Measurements from ENCODE around the gene SLAIN2. TPM values are rescaled to one million over a fixed set of nuclear protein-coding genes. Genes with fewer than 3 reads are reported as not detected.

SLAIN2 gene
- total RNA-seq, 1 experiment from 2014 or later = 35.8 TPM

DNA sequence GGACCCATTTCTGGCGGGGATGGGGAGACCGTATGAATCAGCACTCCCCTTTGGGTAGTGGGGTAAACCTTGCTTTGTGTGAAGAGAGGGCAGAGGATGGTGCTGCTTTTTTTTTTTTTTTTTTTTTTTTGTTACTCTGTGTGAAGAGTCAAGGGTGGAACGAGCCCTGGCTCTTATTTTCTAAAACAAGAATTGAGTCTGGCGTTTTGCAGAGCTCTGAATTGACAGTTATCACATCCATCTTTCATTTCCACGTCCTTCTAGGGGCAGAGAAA lies 1.2 kb downstream of the SLAIN2 start:
- H3K27me3 Mint-ChIP-seq (ENCODE audit: low read depth) = no peaks in the 10 kb centered on the region

GRCh38 chr4:48343035-48343434 lies 1.7 kb downstream of the SLAIN2 start:
- POLR2A ChIA-PET = interaction anchor here (0.7 kb wide), 1 partner anchor 278 kb away, joined by 9 read pairs; no protein-coding TSS in a partner anchor
- ATAC-seq = no peak
- peaks cover 58% of the 10 kb centered on the region for H3K4me1 Mint-ChIP-seq
- peak overlapping the region; percentile 96 for H3K4me3 Mint-ChIP-seq
- CTCF ChIA-PET = interaction anchor here (0.6 kb wide), 1 partner anchor 257 kb away, joined by 3 read pairs; no protein-coding TSS in a partner anchor
- no peaks in the 10 kb centered on the region for H3K36me3 Mint-ChIP-seq
- no peaks in the 10 kb centered on the region for H3K27me3 Mint-ChIP-seq (ENCODE audit: low read depth)
- no peak overlapping the region for H3K27ac Mint-ChIP-seq
- no peak for DNase-seq (ENCODE audit: low spot score)
- no peaks in the 10 kb centered on the region for H3K9me3 Mint-ChIP-seq
- TF ChIP-seq ZBTB21 (CRISPR knock-in tag; IDR thresholded peaks at IDR 0.05; ENCODE audit: borderline replicate concordance) (no peak), ATF1 (CRISPR knock-in tag; IDR thresholded peaks at IDR 0.05) (no peak), PRRX2 (CRISPR knock-in tag; IDR thresholded peaks at IDR 0.05) (no peak), ZNF532 (CRISPR knock-in tag; IDR thresholded peaks at IDR 0.05; ENCODE audit: borderline replicate concordance) (no peak), ZNF232 (CRISPR knock-in tag; IDR thresholded peaks at IDR 0.05) (no peak), TEAD1 (CRISPR knock-in tag; IDR thresholded peaks at IDR 0.05) (no peak), ARID4B (CRISPR knock-in tag; IDR thresholded peaks at IDR 0.05; ENCODE audit: borderline replicate concordance) (no peak), MLX (CRISPR knock-in tag; IDR thresholded peaks at IDR 0.05) (no peak), HMGA2 (CRISPR knock-in tag; IDR thresholded peaks at IDR 0.05) (no peak), ZNF263 (CRISPR knock-in tag; IDR thresholded peaks at IDR 0.05; ENCODE audit: low read depth) (no peak), ETV6 (CRISPR knock-in tag; IDR thresholded peaks at IDR 0.05) (no peak), FOXP4 (CRISPR knock-in tag; IDR thresholded peaks at IDR 0.05) (no peak)

More for the DNA sequence above, 1.2 kb downstream of the SLAIN2 start:
- Mint-ChIP-seq H3K4me3 (peak overlapping the region; percentile 96), H3K27ac (peak overlapping the region; percentile 90), H3K9me3 (no peaks in the 10 kb centered on the region), H3K4me1 (peaks cover 54% of the 10 kb centered on the region), H3K36me3 (no peaks in the 10 kb centered on the region)
- ChIA-PET CTCF (interaction anchor here (0.6 to 1.5 kb wide), 5 partner anchors 10 to 256 kb away, joined by 3 to 4 read pairs (median 3); no protein-coding TSS in a partner anchor), POLR2A (interaction anchor here (0.7 to 1.4 kb wide), 4 partner anchors 67 to 278 kb away, joined by 3 to 9 read pairs (median 4); partner anchors contain the start of gene ZAR1)
- no peak for DNase-seq (ENCODE audit: low spot score)
- no peak for ATAC-seq
- TF ChIP-seq USF1 (CRISPR knock-in tag; IDR thresholded peaks at IDR 0.05) (no peak), ATF2 (CRISPR knock-in tag; IDR thresholded peaks at IDR 0.05; ENCODE audit: borderline replicate concordance, low read depth) (no peak), ZNF317 (CRISPR knock-in tag; IDR thresholded peaks at IDR 0.05; ENCODE audit: borderline replicate concordance, low read depth) (no peak), ZNF232 (CRISPR knock-in tag; IDR thresholded peaks at IDR 0.05) (no peak), ZMAT4 (CRISPR knock-in tag; IDR thresholded peaks at IDR 0.05) (no peak), HMGA2 (CRISPR knock-in tag; IDR thresholded peaks at IDR 0.05) (no peak), TEAD4 (CRISPR knock-in tag; IDR thresholded peaks at IDR 0.05) (no peak), ESRRA (CRISPR knock-in tag; IDR thresholded peaks at IDR 0.05; ENCODE audit: borderline replicate concordance) (no peak), SP1 (CRISPR knock-in tag; conservative IDR thresholded peaks at IDR 0.05) (no peak)
